ENCODE results near the gene SORBS2.

GRCh38 chr4:185695743-185696142 lies 116.3 kb downstream of the SORBS2 start:
- no peak for TF ChIP-seq POLR2A (IDR thresholded peaks at IDR 0.05; ENCODE audit: low read depth, low read length)
- TF ChIP-seq CTCF (IDR thresholded peaks at IDR 0.05; ENCODE audit: extremely low read depth in 1 of 2, insufficient read depth in 1 of 2, low read depth in 1 of 2, low read length in 2 of 2) = no peak
- no peak for TF ChIP-seq GATA2 (IDR thresholded peaks at IDR 0.05; ENCODE audit: insufficient read depth, insufficient read length, low read depth, low read length)
- TF ChIP-seq EZH2 (IDR thresholded peaks at IDR 0.05; ENCODE audit: borderline replicate concordance, low read depth, low read length, severe bottlenecking) = no peak
- no peak for TF ChIP-seq POLR2AphosphoS5 (IDR thresholded peaks at IDR 0.05; ENCODE audit: insufficient read depth, low read depth, low read length)
- no peak for TF ChIP-seq MAX (IDR thresholded peaks at IDR 0.05; ENCODE audit: insufficient read depth, insufficient read length)

Data from endothelial cell of umbilical vein (primary cell).